Measurements from ENCODE around the gene LDB3.

DNA sequence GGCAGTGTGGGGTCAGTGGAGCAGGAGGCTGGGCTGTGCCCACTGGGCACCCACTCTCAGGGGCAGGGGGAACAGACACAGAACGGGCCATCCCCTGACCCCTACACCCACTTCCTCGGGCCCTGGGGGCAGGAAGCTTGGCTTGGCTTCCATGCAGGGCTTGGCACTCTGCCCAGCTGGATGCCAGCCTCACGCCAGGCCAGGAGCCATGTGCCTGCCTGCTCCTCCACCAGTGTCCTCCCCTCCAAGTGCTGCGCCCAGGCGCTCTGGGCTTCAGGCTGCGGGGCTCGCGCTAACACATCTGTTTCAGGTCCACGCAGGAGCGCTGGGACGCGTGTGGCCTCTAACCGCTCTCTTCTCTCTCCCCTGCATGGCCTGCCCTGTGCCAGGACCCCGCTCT, 12.7 kb downstream of the LDB3 start:
- TF ChIP-seq EZH2 (IDR thresholded peaks at IDR 0.05; ENCODE audit: low read depth, low read length, severe bottlenecking) (no peak), CTCF (IDR thresholded peaks at IDR 0.05; ENCODE audit: control extremely low read depth in 1 of 3, insufficient read depth in 1 of 3, low read depth in 1 of 3, low read length in 3 of 3) (no peak), SIN3A (conservative IDR thresholded peaks at IDR 0.05 in 1 of 2, IDR thresholded peaks at IDR 0.05 in 1 of 2; ENCODE audit: low read depth in 1 of 2, low read length in 2 of 2) (no peak), BCL11A (IDR thresholded peaks at IDR 0.05; ENCODE audit: low read depth in 2 of 2, low read length in 2 of 2) (no peak)

All from H1 (cell line).